Nucleus accumbens (tissue), 56 donors: ENCODE data around the gene GPATCH4.

Source experiments
- DNase-seq, 56 donors: peaks; one replicate each; lab custom pipeline; 2025; lab: John Stamatoyannopoulos, UW

Gene GPATCH4

DNA sequence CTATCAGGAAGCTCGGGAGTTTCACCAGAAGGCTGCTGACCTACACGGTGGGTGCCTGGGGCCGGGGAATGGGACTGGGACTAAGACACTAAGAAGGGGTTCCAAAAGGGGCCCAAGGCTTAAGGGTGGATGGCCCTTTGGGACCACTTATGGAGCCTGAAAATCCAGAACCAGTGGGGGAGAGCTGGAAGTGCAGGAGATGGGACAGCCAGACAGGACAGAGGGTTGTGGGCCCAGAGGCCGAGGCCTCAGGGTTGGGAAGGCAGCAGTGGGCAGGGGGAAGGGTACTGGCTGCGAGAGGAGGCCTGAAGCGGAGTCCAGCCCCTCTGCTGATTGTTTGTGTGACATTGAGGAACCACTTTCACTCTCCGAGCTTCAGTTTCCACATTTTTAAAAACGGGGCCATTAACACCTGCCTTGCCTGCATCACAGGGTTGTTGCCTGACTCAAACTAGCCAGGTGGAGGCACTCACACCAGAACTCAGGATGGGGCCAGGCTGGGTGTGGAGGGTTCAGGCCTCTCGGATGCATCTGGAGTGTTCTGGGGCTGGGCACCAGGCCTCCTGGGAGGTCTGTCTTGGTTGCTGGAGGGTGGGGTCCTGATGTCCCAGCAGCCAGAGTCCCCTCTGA lies 18.8 kb downstream of the GPATCH4 start:
- DNase-seq, result no peak

DNA sequence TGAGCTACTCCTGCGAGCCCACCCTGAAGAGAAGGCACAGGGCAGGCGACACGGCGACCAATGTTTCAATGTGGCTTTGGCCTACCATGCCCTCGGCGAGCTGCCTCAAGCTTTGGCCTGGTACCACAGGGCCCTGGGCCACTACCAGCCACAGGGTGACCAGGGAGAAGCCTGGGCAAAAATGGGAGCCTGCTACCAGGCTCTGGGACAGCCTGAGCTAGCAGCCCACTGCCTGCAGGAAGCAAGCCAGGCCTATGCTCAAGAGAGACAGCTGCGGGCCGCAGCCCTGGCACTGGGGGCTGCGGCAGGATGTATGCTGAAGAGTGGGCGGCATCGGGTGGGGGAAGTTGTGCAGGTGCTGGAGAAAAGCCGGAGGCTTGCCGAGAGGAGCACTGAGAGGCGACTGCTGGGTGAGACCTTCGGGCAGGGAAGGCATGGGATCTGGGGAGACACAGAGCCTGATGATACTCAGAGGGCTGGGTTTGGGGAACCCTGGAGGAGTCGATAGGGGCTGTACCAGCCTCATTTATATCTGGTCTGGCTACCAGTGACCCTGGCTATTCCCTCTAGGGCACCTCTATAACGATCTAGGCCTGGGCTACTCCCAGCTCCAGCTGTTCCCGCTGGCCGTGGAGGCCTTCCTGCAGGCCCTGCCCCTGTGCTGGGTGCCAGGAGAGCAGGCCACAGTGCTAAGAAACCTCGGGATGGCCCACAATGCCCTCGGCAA lies 19.5 kb downstream of the GPATCH4 start:
- peak in 1 of 56 donors; percentile 3 for DNase-seq

DNA sequence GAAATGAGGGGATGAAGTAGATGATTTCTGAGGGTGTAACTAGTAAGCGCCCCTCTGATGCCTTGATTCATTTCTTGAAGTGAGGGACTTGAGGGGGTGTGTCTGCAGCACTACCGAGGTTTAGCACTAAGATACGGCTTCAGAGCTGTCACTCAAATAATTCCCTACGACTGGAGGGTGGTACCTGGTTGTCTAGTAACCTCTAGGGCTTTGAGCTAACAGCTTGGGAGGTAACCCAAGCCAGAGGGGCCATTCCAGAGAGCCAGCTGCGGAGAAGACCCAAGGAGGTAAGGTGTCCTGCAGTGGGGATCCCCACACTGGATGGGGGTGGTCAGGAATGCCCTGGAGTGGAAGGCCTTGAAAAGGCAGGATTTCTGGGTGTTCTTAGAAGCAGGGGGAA lies 21.8 kb downstream of the GPATCH4 start, which contains the start of gene TTC24:
TSS of gene TTC24 (plus strand) at position 252 of the 400 bp plus-strand sequence. CDS start 1,642 bp downstream, outside the sequence.
- DNase-seq, result no peak

DNA sequence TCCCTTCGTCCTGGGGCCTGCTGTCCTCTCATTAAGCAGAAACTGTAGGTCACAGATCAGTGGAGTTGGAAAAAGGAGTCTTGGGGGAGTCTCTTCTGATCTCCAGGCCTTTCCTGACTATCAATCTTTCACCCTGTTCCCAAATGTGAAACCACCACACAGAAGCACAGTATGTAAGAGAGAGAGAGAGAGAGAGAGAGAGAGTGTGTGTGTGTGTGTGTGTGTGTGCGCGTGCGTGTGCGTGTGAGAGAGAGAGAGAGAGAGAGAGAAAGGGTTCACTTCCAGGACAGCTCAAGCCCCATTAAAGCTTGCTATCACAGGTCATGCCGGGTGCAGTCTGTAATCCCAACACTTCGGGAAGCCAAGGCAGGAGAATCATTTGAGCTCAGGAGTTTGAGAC lies 23.2 kb downstream of the GPATCH4 start:
- no peak for DNase-seq

DNA sequence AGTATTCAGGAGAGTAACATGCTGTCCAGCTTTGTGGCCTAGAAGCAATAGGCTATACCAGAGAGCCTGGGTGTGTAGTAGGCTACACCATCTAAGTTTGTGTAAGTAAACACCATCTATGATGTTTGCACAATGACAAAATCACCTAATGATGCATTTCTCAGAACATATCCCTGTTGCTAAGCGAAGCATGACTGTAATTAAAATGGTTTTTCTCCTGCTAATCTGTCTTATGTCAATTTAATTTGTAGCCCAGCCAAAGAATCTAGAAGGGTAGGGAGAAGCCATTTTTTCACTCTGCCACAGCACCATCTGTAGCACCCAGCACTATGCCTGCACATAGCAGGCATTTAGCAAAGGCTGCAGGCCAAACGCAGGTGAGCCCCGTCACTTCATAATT lies 23.7 kb downstream of the GPATCH4 start:
- no peak for DNase-seq

DNA sequence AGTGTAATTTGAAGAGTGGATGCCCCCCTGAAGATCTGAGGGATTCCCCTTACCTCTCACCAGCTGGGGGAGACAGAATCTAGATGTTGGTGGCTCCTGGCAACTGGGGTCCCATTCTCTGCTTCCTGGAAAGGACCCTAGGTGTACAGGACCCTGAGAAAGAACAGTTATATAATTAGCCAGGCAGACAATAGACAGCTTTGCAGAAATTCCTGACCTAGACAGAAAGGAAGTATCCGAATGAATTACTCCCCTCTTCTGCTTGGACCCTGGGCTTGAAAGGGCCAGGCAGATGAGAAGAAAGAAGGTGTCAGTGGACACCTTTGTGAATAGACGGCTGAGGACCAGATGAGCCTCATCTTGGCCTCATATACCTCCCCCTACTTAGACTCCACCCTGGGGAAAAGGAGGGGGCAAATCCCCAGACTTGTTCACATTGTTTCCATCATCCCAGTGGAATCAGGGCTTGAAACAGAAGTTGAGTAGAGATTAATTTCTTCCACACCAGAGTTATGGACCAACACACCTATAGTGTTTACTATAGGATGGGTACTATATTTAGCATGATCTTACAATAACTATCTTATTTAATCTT lies 27.1 kb downstream of the GPATCH4 start:
- no peak for DNase-seq

DNA sequence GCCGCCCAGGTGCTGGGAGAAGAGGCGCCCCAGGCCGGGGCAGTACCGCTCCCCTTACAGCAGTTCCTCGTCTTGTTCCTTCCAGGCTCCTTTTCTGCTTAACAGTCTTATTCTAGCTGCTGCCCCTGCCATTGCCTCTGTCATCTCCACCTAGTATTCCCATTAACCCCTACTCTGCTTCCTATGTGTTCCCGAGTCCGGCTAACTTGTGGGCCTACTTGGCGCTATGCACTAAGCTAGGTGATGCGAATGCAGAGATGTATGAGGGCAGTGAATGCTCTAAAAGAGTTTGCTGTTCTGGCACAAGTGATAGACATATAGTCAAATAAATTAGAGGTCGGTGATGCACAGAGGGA lies 28.6 kb downstream of the GPATCH4 start:
- peak in 1 of 56 donors; percentile 20 for DNase-seq

DNA sequence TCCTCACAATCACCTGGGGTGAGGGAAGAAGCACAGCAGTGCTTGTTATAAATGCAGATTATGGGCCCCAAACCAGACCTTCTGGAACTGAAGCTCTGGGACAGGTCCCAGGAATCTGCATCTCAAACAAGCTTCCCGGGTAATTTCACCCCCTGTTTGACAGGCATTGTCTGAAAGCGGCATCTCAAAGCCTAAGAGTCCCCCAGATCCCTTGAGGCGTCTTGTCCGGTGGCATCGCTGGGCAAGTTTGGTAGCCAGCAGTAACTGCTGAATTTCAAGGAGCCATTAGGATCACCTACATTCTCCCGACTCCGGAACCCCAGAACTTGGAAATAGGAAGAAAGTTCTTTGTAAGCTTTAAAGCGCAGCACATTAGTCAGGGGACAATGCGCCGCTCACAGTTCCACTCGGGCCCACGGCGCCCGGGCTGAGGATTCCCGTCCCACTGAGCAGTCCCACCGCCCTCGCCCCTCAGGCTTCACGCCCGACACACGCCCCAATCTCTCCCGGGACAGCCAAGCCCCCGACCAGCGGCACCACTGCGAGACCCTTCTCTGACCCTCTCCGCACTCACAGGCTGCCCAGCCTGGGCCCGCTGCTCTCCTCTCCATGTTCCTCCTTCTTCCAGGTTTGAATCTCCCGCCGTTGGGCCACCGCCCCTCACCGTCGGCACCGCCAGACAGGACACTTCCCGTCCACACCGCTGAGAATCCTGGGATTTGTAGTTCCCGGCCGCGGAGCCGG lies 29.2 kb downstream of the GPATCH4 start, which contains the start of gene IQGAP3:
TSS of gene IQGAP3 (minus strand) at position 647 of the 744 bp plus-strand sequence. CDS start at position 611, 36 bp downstream.
- DNase-seq, result peak in 52 of 56 donors; percentile 12 to 85 (median 55)

DNA sequence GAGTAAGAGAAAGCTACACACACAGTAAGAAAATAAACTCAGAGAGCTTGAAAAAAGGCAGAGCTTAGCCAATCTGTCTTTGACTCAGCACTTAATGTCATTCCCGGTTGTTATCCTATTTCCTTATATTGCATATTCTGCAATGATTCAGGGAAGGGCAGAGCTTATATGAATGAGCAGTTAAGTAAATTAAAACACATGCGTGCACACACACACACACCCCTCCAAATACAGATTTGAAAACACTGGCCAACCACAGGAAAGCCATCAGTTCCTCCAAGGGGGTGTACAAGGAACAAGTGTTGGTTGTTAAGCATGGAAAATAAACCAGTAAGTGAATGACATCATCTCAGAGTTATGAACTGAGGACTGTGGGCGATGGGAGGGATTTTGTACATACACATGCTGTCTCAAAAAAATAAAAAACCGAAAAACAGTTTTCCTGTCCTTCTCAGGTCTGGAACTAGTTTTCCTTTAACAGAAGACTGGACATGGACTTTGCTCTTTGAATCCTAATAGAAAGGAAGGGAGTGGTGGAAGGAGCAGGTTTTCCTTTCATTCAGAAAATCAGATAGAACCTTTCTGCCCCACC lies 29.9 kb downstream of the GPATCH4 start:
- no peak for DNase-seq

DNA sequence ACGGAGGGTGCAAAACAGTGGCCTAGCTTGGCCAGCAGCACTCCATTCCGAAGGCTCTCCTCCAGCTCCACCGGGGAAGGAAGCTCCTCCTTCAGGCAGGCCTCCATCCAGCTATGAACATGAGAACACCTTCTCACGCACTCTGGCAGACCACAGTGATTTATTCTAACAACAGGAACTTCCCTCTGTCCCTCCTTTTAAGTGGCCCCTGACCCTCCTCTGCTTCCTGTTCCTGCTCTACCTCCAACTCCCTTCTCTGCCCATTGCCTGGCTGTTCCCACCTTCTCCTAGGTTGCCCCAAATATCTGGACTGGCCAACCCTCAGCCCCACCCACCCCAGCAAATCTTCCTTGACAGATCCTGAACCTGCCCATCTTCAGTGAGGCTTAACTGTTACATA lies 34.8 kb downstream of the GPATCH4 start:
- no peak for DNase-seq

DNA sequence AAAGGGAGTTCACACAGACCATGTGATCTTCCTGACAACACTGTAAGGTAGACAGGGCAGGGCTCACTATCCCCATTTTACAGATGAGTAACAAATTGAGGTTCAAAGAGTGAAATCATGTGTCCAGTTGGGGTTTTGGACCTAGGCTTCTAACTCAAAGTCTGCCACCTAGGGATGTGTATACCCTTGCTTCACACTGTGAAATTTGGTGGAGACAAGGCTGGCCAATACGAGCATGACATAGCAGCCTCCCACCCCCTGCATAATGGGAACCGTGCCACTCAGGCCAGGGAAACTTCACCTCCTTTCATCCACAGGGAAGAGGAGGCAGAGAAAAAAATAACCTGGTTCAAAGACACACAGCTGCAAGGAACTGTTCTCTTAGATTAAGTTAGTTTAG lies 35.8 kb downstream of the GPATCH4 start:
- no peak for DNase-seq

DNA sequence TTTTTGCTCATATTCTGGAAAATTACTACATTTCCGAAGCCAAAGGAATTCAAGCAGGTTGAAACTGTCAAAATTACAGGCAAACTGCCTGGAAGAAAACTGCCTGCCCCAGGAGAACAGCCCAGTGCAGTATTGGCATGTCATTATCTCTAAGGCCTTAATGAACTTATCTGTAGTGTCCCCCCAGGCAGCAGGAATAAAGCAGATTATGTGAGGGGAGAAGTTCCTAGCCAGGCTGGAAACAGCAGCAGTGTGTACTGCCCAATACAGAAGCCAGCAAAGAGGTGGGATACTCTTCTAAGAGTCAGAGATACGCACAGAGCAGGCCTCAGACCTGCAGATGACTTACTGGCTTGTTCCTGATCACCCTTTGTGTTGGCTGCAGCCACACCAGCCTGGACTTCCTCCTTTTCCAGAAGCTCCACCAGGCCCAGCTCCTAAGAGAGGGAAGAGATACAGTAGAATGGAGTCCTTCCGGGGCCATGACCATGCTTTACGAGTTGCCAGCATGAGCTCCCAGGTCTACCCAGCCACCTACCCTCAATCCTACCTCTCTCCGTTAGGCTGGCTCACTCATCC lies 40.6 kb downstream of the GPATCH4 start:
- no peak for DNase-seq

DNA sequence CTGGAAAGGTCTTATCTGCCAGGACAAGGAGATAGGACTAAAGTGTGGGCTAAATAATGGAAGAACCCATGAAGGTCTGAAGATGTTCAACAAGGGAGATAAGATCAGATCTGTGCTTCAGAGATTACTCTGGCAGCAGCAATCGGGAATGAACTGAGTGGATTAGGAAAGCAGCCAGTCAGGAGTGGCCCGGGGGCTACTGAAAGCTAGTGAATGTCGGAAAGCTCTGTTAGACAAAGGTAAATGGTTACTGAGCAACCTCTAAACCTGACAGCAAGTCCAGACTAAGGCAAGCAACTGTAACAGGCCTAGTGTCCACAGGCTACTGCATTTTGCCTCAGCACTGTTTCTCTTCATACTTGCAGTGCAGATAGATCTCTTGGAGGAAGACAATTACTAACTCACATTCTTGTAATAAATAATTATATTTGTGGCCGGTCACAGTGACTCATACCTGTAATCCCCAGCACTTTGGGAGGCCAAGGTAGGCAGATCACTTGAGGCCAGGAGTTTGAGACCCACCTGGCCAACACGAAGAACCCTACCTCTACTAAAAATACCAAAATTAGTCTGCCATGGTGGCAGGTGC lies 41.4 kb downstream of the GPATCH4 start:
- no peak for DNase-seq

DNA sequence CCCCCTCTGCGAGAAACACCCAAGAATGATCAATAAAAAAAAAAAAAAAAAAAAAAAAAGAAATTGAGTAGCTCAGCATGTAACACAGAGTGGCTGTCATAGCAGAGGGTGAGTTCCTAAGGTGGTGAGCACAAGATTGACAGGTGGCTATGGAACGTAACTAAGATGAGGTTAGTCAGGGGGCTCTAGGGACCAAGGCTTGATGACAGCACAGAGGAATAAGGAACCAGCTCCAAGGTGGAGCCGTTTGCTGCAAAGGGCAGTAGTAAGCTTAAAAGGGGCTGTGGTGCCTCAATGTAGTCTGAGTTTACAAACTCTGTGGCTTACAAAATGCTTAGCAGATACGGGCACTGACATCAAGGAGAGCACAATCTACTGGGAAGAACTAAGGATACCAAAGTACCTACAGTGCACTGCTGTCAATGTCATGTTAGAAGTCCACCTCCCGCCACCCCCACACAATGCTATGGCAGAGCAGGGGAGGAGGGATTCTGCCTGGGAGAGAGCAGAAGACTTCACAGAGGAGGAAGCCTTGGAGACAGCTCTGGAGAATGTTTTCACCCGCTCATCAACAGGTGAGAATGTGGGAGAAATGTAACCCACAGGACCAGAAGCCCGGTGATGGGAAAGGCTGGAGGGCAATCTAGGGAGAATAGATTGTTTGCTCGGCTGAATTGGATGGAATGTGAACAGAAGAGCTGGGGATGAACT lies 42.0 kb downstream of the GPATCH4 start:
- DNase-seq, result no peak

DNA sequence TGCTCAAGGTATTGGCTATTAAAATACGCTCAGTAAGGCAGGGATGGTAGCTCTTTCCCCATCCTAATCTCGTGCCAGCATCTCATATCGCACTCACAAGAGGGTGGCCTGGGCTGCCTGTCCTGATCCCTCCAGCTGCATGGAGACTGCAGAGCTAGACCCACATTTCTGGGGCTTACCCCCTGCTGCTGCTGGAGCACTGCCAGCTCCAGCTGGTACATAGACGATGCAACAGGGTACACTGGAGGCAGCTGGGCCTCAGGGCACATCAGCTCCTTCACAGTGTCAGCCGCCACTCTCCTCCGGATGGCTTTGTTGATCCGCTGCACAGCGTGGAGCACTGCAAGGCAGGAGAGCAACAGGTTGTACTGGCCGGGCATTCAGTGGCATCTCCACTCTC lies 44.9 kb downstream of the GPATCH4 start:
- no peak for DNase-seq

DNA sequence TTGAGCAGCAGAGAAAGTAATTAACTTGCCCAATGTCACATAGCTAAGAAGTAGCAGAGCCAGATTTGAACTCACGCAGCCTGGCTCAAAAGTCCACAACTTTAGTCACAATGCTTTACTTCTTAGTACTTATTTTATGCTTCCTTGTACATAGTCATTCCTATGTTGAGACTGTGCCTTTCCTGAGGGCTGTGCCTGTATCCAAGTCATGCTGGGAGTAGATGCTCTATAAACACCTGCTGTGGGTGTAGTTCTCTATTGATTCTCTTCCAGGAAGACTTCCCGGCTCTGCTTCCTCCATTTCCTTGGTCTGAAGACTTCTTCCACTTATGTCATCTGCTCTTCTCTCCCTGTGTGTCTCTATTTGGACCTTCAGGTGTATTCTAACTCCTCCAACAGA lies 45.6 kb downstream of the GPATCH4 start:
- DNase-seq, result no peak

DNA sequence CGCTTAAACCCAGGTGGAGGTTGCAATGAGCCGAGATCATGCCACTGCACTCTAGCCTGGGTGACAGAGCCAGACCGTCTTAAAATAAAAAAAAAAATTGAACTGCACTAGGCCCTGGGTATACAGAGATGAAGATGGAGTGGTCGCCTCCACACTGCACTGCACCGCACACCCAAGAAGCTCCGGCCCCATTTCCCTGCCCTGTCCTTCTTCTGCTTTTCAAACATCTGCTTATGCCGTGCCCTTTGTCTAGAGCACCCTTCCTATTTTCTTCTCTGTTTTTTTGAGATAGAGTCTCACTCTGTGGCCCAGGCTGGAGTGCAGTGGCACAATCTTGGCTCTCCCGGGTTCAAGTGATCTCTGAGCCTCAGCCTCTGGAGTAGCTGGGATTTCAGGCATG lies 46.3 kb downstream of the GPATCH4 start:
- DNase-seq, result no peak

DNA sequence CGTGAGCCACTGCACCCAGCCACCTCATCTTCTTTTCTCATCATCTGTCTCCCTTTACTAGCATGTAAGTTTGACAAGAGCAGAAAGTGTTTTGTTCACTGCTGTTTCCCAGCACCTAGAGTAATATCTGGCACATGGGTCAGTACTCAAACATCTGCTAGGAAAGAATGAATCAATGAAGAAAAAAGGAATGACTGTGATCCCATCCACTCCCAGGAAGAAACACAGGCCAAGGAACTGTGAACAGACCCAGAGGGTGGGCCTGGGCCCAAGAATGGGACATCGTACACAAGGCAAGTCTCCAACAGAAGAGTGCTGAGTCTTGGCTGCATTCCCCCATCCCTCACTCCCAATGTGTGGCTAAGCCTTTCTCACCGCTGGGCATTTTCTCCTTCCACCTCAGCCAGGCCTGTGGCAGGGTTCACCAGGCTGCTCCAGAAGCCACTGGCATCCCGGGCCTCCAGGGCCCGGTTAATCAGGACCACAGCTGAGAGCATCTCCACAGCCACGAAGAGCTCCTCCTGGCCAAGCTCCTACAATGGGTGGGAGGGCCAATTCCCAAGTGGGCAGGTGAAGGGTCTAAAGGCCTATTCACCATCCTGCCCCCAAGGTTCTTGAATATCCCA lies 47.3 kb downstream of the GPATCH4 start:
- DNase-seq, result peak in 1 of 56 donors; percentile 18

DNA sequence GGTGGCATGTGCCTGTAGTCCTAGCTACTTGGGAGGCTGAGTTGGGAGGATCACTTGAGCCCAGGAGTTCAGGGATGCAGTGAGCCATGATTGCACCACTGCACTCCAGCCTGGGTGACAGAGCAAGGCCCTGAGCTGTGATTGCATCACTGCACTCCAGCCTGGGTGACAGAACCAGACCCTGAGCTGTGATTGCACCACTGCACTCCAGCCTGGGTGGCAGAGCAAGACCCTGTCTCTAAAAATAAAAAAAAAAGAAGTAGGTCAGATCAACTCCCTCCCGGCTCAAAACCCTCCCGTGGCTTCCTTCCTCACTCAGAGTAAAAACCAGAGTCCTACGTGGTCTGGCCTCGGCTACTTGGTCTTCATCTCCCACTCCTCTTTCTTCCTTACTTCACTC lies 48.3 kb downstream of the GPATCH4 start:
- DNase-seq, result peak in 15 of 56 donors; percentile 4 to 36 (median 18)
